ENCODE results near the gene PCDHGB1. TPM values are rescaled to one million over a fixed set of nuclear protein-coding genes. Genes with fewer than 3 reads are reported as not detected.

PCDHGB1 gene
- total RNA-seq, 1 donor from 2014 or later: 1.1 TPM

GRCh38 chr5:141363952-141364660 lies 14.2 kb downstream of the PCDHGB1 start, which contains the start of gene PCDHGA5:
Gene PCDHGA5 (plus strand): TSS chr5:141364162. CDS start chr5:141364331, 169 bp downstream.
- peaks cover 10% of the 10 kb centered on the region for H3K9me3 Mint-ChIP-seq
- no peaks in the 10 kb centered on the region for H3K27me3 Mint-ChIP-seq
- TF ChIP-seq, protein P1, sequence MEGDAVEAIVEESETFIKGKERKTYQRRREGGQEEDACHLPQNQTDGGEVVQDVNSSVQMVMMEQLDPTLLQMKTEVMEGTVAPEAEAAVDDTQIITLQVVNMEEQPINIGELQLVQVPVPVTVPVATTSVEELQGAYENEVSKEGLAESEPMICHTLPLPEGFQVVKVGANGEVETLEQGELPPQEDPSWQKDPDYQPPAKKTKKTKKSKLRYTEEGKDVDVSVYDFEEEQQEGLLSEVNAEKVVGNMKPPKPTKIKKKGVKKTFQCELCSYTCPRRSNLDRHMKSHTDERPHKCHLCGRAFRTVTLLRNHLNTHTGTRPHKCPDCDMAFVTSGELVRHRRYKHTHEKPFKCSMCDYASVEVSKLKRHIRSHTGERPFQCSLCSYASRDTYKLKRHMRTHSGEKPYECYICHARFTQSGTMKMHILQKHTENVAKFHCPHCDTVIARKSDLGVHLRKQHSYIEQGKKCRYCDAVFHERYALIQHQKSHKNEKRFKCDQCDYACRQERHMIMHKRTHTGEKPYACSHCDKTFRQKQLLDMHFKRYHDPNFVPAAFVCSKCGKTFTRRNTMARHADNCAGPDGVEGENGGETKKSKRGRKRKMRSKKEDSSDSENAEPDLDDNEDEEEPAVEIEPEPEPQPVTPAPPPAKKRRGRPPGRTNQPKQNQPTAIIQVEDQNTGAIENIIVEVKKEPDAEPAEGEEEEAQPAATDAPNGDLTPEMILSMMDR (conservative IDR thresholded peaks at IDR 0.05): no peak
- no peak for DNase-seq (ENCODE audit: extremely low spot score, unreplicated experiment)
- no peaks in the 10 kb centered on the region for H3K4me1 Mint-ChIP-seq (ENCODE audit: unreplicated experiment)
- no peak within 1 kb of the TSS for H3K27ac Mint-ChIP-seq
- H3K36me3 Mint-ChIP-seq: no peaks in the 10 kb centered on the region
- no peak within 1 kb of the TSS for H3K4me3 Mint-ChIP-seq

GRCh38 chr5:141366016-141366896 lies 16.4 kb downstream of the PCDHGB1 start:
- TF ChIP-seq, protein P1 (conservative IDR thresholded peaks at IDR 0.05): no peak
- Mint-ChIP-seq H3K27ac (no peak overlapping the region), H3K27me3 (no peaks in the 10 kb centered on the region), H3K36me3 (no peaks in the 10 kb centered on the region), H3K4me1 (ENCODE audit: unreplicated experiment) (no peaks in the 10 kb centered on the region), H3K9me3 (peaks cover 5% of the 10 kb centered on the region), H3K4me3 (no peak overlapping the region)
- DNase-seq (ENCODE audit: extremely low spot score, unreplicated experiment): no peak

GRCh38 chr5:141369994-141370848 lies 20.3 kb downstream of the PCDHGB1 start, which contains the start of gene PCDHGB3:
Gene PCDHGB3 (plus strand): TSS chr5:141370242. CDS start chr5:141370395, 153 bp downstream.
- no peak within 1 kb of the TSS for H3K27ac Mint-ChIP-seq
- H3K4me3 Mint-ChIP-seq: no peak within 1 kb of the TSS
- TF ChIP-seq, protein P1 (conservative IDR thresholded peaks at IDR 0.05): no peak
- DNase-seq (ENCODE audit: extremely low spot score, unreplicated experiment): no peak
- H3K4me1 Mint-ChIP-seq (ENCODE audit: unreplicated experiment): no peaks in the 10 kb centered on the region
- H3K27me3 Mint-ChIP-seq: no peaks in the 10 kb centered on the region
- H3K36me3 Mint-ChIP-seq: peaks cover 3% of the 10 kb centered on the region
- peaks cover 4% of the 10 kb centered on the region for H3K9me3 Mint-ChIP-seq

- TF ChIP-seq, protein P1 (conservative IDR thresholded peaks at IDR 0.05): no peak
- no peak for DNase-seq (ENCODE audit: extremely low spot score, unreplicated experiment)
- H3K4me3 Mint-ChIP-seq: no peak overlapping the region
- H3K27ac Mint-ChIP-seq: no peak overlapping the region
- peaks cover 3% of the 10 kb centered on the region for H3K36me3 Mint-ChIP-seq
- no peaks in the 10 kb centered on the region for H3K4me1 Mint-ChIP-seq (ENCODE audit: unreplicated experiment)
- H3K9me3 Mint-ChIP-seq: peaks cover 4% of the 10 kb centered on the region
- H3K27me3 Mint-ChIP-seq: no peaks in the 10 kb centered on the region
These were observed 21.9 kb downstream of the PCDHGB1 start for GRCh38 chr5:141371572-141372475.

Data from type B pancreatic cell (in vitro differentiated cells).